ENCODE results near the gene RGP1.

DNA sequence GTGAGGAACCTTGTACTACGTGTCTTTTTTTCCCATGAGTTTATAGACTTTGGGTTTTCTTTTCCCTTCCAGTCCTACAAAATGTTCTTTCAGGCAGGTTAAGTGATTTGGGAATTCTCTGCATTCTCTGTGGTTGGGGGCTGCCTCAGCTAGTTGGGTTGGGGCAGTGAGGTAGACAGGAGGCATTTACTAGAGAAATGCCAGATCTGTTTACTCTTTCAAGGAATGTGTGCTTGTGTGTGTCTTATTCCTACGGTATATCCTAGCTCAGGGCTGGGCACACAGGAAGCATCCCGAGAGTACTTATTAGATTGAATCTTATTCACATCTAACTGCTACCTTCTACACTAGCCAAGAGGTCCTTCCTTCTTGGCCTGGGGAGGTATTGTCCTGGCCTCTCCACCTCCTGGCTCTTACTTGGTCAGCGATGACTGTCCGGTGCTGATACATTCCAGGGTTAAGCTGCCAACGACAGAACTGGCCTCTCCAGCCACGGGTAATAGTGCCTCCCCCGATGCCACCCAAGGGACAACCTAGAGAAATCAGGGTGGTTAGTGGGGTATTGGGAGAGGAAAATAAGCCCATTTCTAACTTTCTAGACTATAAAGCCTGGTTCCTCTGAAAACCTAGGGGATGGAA is 5.1 kb upstream of the RGP1 start:
- TF ChIP-seq, protein P1, sequence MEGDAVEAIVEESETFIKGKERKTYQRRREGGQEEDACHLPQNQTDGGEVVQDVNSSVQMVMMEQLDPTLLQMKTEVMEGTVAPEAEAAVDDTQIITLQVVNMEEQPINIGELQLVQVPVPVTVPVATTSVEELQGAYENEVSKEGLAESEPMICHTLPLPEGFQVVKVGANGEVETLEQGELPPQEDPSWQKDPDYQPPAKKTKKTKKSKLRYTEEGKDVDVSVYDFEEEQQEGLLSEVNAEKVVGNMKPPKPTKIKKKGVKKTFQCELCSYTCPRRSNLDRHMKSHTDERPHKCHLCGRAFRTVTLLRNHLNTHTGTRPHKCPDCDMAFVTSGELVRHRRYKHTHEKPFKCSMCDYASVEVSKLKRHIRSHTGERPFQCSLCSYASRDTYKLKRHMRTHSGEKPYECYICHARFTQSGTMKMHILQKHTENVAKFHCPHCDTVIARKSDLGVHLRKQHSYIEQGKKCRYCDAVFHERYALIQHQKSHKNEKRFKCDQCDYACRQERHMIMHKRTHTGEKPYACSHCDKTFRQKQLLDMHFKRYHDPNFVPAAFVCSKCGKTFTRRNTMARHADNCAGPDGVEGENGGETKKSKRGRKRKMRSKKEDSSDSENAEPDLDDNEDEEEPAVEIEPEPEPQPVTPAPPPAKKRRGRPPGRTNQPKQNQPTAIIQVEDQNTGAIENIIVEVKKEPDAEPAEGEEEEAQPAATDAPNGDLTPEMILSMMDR (IDR thresholded peaks at IDR 0.05): no peak
- no peak for TF ChIP-seq EZH2 (IDR thresholded peaks at IDR 0.05)

Data from neural progenitor cell (in vitro differentiated cells).